CD4-positive, alpha-beta T cell treated with Interleukin-6 for 4 hours (primary cell): ENCODE data around the gene KREMEN2.
A peak's percentile ranks its signal among the peaks of the same experiment; 100 is the strongest.
"Not testable (repeated sequence)": the region's sequence is repeated elsewhere in the genome, so short reads cannot be mapped to it uniquely, and the experiment has no call there.

Experiments used
- DNase-seq: peaks from one replicate; pipeline ENCODE4 v3.0.0-alpha.2; 2020; ENCODE audit warnings: mixed read lengths

KREMEN2 gene

GRCh38 chr16:2942045-2942444, 22.0 kb upstream of the KREMEN2 start:
- no peak for DNase-seq

DNA sequence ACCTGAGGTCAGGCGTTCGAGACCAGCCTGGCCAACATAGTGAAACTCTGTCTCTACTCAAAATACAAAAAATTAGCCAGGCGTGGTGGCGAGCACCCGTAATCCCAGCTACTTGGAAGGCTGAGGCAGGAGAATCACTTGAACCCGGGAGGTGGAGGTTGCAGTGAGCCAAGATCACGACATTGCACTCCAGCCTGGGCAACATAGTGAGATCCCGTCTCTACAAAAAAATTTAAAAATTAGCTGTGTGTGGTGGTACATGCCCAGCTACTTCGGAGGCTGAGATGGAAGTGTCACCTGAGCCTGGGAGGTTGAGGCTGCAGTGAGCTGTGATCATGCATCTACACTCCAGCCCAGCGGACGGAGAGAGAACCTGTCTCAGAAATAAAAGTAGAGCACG, 20.4 kb upstream of the KREMEN2 start:
- not testable (repeated sequence) for DNase-seq

DNA sequence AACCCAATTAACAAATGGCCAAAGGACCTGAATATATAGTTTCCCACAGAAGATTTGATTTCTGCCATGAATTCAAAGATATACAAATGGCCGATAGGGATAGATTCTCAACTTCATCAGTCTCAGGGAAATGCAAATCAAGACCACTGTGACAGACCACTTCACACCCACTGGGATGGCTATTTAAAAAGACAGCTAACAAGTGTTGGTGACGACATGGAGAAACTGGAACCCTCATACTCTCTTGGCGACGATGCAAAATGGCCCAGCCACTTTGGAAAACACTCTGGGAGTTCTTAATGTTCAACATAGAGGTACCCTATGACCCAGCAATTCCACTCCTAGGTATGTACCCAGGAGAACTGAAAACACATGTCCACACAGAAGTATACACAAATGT, 17.4 kb upstream of the KREMEN2 start:
- no peak for DNase-seq

GRCh38 chr16:2948807-2949704, 15.0 kb upstream of the KREMEN2 start:
- DNase-seq = no peak

- DNase-seq = no peak
Measured at GRCh38 chr16:2949705-2950352, 14.2 kb upstream of the KREMEN2 start.

DNA sequence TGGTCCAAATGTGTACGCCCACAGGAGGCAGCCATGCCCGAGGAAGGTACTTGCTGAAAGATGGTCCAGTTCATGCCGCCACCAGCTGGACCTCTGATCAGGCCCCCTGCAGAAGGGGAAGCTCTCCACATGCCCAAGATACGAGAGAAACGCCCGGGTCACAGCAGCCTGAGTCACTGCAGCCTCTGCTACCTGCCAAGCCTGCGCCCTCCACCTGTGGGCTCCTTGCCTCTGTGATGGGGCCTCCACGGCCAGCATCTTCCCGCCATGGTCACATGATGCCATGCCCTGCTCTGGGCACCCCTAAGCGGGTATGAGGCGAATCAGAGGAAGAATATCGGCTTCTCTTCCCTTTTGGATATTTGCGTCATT, 13.7 kb upstream of the KREMEN2 start:
- DNase-seq = no peak

GRCh38 chr16:2950773-2951172, 13.3 kb upstream of the KREMEN2 start:
- DNase-seq = no peak

DNA sequence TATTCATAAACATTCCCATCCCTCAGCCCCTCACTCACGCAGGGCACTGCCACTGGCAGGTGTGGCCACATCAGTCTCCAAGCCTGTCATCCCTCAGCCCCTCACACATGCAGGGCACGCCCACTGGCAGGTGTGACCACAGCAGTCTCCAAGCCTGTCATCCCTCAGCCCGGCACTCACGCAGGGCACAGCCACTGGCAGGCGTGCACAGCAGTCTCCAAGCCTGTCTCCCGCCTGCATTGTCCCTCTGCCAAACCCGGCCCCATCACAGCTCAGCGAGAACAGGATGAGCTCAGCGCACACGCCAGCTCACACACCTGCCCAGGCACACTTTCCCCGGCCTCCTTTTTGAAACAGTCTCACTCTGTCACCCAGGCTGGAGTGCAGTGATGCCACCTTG, 11.4 kb upstream of the KREMEN2 start:
- no peak for DNase-seq

- no peak for DNase-seq
Measured at GRCh38 chr16:2953706-2954627, 10.1 kb upstream of the KREMEN2 start.

- DNase-seq = no peak
Measured at GRCh38 chr16:2954656-2955381, 9.3 kb upstream of the KREMEN2 start.

GRCh38 chr16:2955438-2955778, 8.7 kb upstream of the KREMEN2 start:
- DNase-seq = no peak

GRCh38 chr16:2955779-2956578, 8.1 kb upstream of the KREMEN2 start:
- no peak for DNase-seq

GRCh38 chr16:2956579-2956956, 7.5 kb upstream of the KREMEN2 start:
- DNase-seq = no peak

DNA sequence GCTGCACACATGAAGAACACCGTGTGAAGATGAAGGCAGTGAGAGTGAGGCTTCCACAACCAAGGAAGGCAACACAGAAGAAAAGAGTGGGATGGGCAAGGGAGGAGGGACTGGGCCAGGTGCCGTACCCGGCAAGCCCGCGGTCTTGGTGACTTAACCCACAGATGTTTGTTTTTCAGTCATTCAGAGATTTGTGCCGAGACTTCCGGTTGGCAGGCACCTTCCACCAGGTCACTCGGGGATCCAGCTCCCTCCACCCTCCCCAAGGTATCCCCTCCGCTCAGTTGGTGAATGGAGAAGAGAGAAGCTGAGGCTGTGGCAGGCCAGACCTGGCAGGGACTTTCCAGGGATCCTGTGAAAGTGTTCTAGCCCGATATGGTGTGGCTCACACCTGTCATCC, 4.9 kb upstream of the KREMEN2 start:
- DNase-seq = no peak

DNA sequence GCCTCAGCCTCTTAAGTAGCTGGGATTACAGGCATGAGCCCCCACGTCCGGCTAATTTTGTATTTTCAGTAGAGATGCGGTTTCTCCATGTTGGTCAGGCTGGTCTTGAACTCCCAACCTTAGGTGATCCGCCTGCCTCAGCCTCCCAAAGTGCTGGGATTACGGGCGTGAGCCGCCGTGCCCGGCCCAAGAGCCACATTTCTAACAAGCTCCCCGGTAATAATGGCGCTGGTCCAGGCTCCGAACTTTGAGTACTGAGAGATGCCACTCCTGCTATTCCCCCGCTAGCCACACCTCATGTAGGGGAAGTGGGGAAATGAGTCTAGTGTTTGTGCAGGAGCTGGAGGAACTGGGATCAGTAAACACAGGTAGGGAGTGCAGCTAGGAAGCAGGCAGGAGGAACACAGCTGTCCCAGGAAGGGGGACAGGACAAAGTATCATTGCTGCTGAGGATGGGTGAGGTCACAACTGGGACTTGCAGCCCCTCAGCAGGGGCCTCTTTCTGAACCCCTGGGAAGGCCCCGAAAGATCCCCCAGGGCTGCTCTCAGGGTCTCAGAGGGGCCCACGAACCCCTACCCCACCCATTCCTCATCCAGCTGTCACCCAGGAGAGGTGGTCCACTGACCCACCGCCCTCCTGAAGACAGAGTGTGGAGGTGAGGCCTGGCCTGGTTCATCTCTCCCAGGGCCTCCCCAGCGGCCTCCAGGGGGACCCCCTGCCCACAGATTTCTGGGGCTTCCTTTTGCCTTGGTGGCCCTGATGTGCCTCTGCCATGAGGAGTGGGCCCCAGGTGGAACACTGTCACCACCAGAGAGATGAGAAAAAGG, 3.7 kb upstream of the KREMEN2 start:
- no peak for DNase-seq

- DNase-seq = no peak
Measured at GRCh38 chr16:2962334-2963073, 1.6 kb upstream of the KREMEN2 start.

DNA sequence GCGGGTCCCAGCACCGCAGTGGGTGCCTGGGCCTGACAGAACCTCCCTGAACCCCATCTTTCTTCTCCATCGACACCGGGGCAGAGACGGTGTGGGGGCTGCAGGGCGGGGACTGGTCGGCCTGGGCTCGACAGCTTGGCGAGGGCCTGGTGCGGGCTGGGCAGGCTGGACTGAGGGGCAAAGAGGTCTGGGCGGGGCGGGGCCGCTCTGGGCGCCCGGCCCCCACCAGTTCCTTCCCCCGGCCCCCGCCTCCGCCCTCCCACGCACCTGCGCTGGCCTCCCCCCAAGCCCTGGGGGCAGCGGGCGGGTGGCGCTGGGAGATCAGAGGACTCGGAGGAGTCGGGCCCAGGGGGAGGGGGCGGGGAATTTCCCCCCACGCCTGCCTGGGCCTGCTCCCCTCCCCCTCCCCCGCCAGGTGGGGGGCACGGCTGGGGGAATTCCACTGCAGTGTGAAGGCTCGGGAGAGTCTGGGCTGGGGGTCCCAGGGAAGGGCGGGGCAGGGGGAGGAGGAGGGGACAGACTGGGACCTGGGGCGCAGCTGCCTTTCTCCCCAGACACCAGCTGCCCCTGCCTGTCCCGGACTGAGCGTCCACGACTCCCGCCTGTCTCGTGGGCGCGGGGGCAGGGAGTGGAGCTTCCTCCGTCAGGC, 877 bp upstream of the KREMEN2 start:
- DNase-seq = no peak

DNA sequence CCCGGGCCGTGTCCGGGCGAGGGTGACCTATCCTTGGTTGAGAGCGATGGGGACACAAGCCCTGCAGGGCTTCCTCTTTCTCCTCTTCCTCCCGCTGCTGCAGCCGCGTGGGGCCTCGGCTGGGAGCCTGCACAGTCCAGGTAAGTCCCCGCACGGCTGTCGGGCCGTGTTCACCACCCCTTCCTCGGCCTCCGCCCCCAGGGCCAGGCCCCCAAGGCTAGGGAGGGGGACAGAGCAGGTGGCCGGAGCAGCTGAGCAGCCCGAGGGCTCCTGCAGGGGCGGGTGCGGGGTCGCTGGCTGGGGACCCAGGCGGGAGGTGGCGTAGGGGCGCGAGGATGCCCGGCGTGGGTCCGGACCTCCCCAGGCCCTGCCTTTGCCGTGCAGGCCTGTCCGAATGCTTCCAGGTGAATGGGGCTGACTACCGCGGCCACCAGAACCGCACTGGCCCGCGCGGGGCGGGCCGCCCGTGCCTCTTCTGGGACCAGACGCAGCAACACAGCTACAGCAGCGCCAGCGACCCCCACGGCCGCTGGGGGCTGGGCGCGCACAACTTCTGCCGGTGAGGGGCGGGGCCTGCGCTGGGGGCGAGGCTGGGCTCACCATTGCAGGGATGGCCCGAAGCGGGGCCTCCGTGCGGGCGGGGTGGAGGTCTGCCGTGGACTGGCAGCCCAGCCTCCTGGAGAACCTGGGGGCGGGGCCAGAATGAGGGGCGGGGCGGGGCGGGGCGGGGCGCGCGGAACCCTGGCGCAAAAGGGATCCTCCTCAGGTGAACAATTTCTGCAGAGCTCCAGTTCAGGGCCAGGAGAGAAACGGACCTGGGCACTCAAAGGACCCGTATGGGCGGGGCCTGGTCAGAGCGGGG, 631 bp downstream of the KREMEN2 start:
- DNase-seq = peak; percentile 71
